DND-41 (cell line): ENCODE measurements around the gene ACAA1.

Source experiments
- ATAC-seq: fragments of 200-7000 bp; cut with Tn5 transposase; 3 replicates; pipeline ENCODE4 v1.9.1; 2021; ENCODE audit warnings: low read depth; ENCODE audit not compliant: insufficient read depth
- DNase-seq: peaks from one replicate; pipeline ENCODE4 v3.0.0-alpha.2; 2020
- H2AFZ ChIP-seq: 2 replicates; pipeline ENCODE4 v1.6.0; 2012; ENCODE audit warnings: low read depth, low read length
- H3K27ac ChIP-seq: 2 replicates; pipeline ENCODE4 v1.5.1; 2012; ENCODE audit warnings: low read length, inconsistent platforms
- H3K27me3 ChIP-seq: fragments of 200-600 bp; sonication (generic); 2 replicates; pipeline ENCODE4 v1.6.0; 2012; ENCODE audit warnings: low read length, mild to moderate bottlenecking, inconsistent platforms; ENCODE audit not compliant: insufficient read depth, poor library complexity
- H3K36me3 ChIP-seq: 2 replicates; pipeline ENCODE4 v1.5.1; 2012; ENCODE audit warnings: low read length, inconsistent platforms; ENCODE audit not compliant: insufficient read depth
- H3K4me1 ChIP-seq: 2 replicates; pipeline ENCODE4 v1.5.1; 2012; ENCODE audit warnings: mild to moderate bottlenecking, low read length; ENCODE audit not compliant: insufficient read depth
- H3K4me2 ChIP-seq: 2 replicates; pipeline ENCODE4 v1.6.0; 2012; ENCODE audit warnings: mild to moderate bottlenecking, moderate library complexity, low read length, inconsistent platforms; ENCODE audit not compliant: insufficient read depth
- H3K4me3 ChIP-seq, 2 experiments: fragments of 200-600 bp in 1 of 2; shearing (Covaris generic) in 1 of 2; 2 replicates each; pipeline ENCODE4 v1.5.1; 2012 to 2016; ENCODE audit warnings: inconsistent platforms in 2 of 2, low read length in 2 of 2, mild to moderate bottlenecking in 2 of 2, low read depth in 1 of 2, moderate library complexity in 1 of 2
- H3K79me2 ChIP-seq: 2 replicates; pipeline ENCODE4 v1.6.0; 2012; ENCODE audit warnings: low read length, inconsistent platforms; ENCODE audit not compliant: insufficient read depth
- H3K9ac ChIP-seq: 2 replicates; pipeline ENCODE4 v1.6.0; 2012; ENCODE audit warnings: low read depth, mild to moderate bottlenecking, inconsistent platforms, low read length, moderate library complexity
- H3K9me3 ChIP-seq: 2 replicates; pipeline ENCODE4 v1.5.1; 2012; ENCODE audit warnings: low read length, moderate library complexity, mild to moderate bottlenecking, inconsistent platforms; ENCODE audit not compliant: insufficient read depth, severe bottlenecking
- H4K20me1 ChIP-seq: 2 replicates; pipeline ENCODE4 v1.6.0; 2012; ENCODE audit warnings: low read length; ENCODE audit not compliant: insufficient read depth
- EZH2 ChIP-seq: IDR thresholded peaks from 3 replicates; pipeline ENCODE4 v1.6.1; 2012; ENCODE audit warnings: borderline replicate concordance, low read depth, mild to moderate bottlenecking, moderate library complexity, low read length, inconsistent platforms; ENCODE audit not compliant: severe bottlenecking
- TF ChIP-seq, protein P1 (sequence below): IDR thresholded peaks from 2 replicates; pipeline ENCODE4 v1.5.1; 2012; ENCODE audit warnings: borderline replicate concordance, low read length, moderate library complexity, mild to moderate bottlenecking; ENCODE audit not compliant: poor library complexity, severe bottlenecking; ENCODE audit errors: extremely low read depth

The ACAA1 gene

DNA sequence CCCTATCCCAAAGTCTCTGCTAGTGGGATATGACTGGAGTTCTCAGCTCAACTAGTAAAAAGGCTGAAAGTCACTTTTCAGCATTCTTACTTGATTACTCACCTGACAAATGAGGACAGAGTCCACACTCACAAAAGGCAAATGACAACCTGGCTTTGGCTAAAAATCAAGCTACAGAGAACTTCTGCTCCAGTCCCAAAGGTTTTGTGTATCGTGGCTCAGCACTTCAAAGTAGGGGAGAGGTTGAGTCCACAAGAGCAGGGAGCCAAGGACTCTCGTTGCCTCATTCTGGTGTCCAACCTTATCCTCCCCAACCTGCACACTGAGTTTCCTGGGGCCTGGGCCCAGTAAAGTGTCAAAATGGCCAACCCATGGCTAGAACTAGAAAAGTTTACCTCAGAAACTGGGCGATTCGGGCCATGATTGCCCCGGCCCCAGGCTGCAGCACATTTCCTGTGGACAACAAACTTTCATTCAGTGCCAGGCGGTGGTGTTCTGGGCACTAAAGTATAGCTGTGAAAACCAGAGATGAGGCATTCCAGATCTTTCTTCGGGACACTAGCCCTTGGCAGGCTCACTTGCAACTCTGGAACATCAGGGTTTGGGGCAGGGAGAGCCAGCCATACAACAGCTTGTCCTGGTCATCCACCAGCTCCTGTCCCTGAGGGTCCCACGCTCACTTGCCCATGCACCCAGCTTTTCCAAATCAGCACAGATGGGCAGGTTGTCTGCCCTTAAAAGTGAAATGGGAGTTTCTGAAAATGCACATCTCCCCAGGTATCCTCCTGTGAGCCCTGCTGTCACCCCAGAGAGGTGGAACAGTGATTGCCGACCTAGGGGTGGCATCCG, 3.1 kb downstream of the ACAA1 start:
- peaks cover 67% of the 10 kb centered on the region for H3K36me3 ChIP-seq
- ATAC-seq (no peak), DNase-seq (no peak)
- no peaks in the 10 kb centered on the region for H3K9me3 ChIP-seq
- H3K27me3 ChIP-seq = no peaks in the 10 kb centered on the region
- no peak overlapping the region for H2AFZ ChIP-seq
- H4K20me1 ChIP-seq = peaks cover 3% of the 10 kb centered on the region
- TF ChIP-seq, protein P1, sequence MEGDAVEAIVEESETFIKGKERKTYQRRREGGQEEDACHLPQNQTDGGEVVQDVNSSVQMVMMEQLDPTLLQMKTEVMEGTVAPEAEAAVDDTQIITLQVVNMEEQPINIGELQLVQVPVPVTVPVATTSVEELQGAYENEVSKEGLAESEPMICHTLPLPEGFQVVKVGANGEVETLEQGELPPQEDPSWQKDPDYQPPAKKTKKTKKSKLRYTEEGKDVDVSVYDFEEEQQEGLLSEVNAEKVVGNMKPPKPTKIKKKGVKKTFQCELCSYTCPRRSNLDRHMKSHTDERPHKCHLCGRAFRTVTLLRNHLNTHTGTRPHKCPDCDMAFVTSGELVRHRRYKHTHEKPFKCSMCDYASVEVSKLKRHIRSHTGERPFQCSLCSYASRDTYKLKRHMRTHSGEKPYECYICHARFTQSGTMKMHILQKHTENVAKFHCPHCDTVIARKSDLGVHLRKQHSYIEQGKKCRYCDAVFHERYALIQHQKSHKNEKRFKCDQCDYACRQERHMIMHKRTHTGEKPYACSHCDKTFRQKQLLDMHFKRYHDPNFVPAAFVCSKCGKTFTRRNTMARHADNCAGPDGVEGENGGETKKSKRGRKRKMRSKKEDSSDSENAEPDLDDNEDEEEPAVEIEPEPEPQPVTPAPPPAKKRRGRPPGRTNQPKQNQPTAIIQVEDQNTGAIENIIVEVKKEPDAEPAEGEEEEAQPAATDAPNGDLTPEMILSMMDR = no peak
- TF ChIP-seq EZH2 = no peak
- H3K79me2 ChIP-seq = peaks cover 31% of the 10 kb centered on the region
- no peak overlapping the region for H3K9ac ChIP-seq
- H3K27ac ChIP-seq = no peak overlapping the region
- H3K4me1 ChIP-seq = peaks cover 29% of the 10 kb centered on the region
- no peak overlapping the region; the same call in 1 of the 2 replicates for H3K4me2 ChIP-seq
- H3K4me3 ChIP-seq = no peak overlapping the region

DNA sequence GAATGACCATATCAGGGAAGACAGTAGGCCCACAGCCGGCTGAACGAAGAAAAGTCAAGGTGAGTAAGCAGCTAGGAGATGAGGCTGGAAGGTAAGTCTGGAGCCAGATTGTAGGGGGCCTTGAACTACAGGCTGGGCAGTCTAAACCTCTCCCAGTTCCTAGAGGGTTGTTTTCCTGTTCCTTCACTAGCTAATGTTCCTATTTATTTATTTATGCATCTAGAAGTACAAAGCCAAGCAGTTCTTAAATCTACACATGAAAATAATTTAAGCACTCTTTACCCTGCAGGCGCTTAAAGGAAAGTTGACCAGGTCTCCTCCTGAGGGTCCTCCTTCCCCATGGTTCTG, 3.7 kb downstream of the ACAA1 start:
- H3K9ac ChIP-seq = no peak overlapping the region
- no peak overlapping the region for H3K27ac ChIP-seq
- H3K36me3 ChIP-seq = peaks cover 71% of the 10 kb centered on the region
- no peak overlapping the region for H2AFZ ChIP-seq
- no peak for ATAC-seq
- H4K20me1 ChIP-seq = peaks cover 3% of the 10 kb centered on the region
- TF ChIP-seq EZH2 = no peak
- TF ChIP-seq, protein P1 = no peak
- H3K4me1 ChIP-seq = peaks cover 28% of the 10 kb centered on the region
- no peak overlapping the region for H3K4me2 ChIP-seq
- no peaks in the 10 kb centered on the region for H3K27me3 ChIP-seq
- no peak for DNase-seq
- H3K9me3 ChIP-seq = no peaks in the 10 kb centered on the region
- H3K4me3 ChIP-seq = no peak overlapping the region
- peaks cover 26% of the 10 kb centered on the region for H3K79me2 ChIP-seq

DNA sequence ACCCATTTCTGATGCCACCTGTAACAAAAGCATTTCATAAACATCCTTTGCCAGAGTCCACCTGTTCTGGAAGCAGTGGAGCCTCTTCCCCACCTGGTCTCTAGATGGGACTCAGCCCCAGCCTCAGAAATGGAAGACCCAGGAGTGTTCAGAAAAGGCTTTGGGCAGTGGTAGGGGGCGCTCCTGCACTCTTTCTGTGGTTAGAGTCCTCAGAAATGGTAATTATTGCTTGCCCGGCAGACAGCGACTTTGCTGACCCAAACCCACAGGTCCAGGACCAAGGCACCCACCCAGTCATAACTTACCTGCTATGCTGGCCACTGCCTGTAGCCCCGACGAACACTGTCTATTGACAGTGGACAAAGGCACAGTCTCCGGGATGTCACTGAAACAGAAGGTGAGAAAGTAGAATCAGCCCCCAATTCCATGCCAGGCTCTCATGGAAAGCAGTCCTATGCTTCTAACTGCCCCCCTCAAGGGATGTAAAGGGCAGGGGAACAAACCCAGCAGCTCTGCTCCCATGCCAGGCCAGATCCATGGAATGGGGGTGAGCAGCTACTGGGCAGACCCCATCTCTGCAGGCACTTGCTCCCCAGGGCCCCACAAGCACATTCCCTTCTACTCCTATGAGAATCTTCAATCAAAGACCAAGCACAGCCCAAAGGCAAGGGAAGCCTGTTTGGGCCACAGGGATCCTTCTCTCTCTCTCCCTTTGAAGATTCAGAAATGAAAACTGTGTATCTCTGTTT, 5.1 kb downstream of the ACAA1 start:
- peaks cover 84% of the 10 kb centered on the region for H3K36me3 ChIP-seq
- peaks cover 19% of the 10 kb centered on the region for H3K4me1 ChIP-seq
- no peaks in the 10 kb centered on the region for H3K27me3 ChIP-seq
- H3K4me2 ChIP-seq = no peak overlapping the region
- no peak overlapping the region for H3K9ac ChIP-seq
- TF ChIP-seq, protein P1 = peak; percentile 40
- no peak for TF ChIP-seq EZH2
- DNase-seq (no peak), ATAC-seq (peak; percentile 40; the same call in 1 of the 3 replicates)
- peaks cover 3% of the 10 kb centered on the region for H4K20me1 ChIP-seq
- no peak overlapping the region for H3K27ac ChIP-seq
- no peaks in the 10 kb centered on the region for H3K9me3 ChIP-seq
- no peak overlapping the region for H3K4me3 ChIP-seq
- peaks cover 20% of the 10 kb centered on the region for H3K79me2 ChIP-seq
- H2AFZ ChIP-seq = no peak overlapping the region
